ENCODE results near the gene TCAP. TPM values are rescaled to one million over a fixed set of nuclear protein-coding genes. Genes with fewer than 3 reads are reported as not detected.
A peak's percentile ranks its signal among the peaks of the same experiment; 100 is the strongest.

TCAP gene
- total RNA-seq, 1 donor, result 0.36 TPM

- H3K4me1 ChIP-seq (ENCODE audit: insufficient read depth, low read length), result peaks cover 5% of the 10 kb centered on the region
- peak; percentile 98 for DNase-seq (ENCODE audit: insufficient read length, low spot score, missing footprints)
Observed at GRCh38 chr17:39623356-39623950, 41.7 kb upstream of the TCAP start.

GRCh38 chr17:39624313-39624712 lies 40.8 kb upstream of the TCAP start:
- Histone ChIP-seq H2AFZ (ENCODE audit: low read length) (no peak overlapping the region), H3K4me3 (ENCODE audit: insufficient read depth, low read length) (no peak overlapping the region), H3K4me2 (ENCODE audit: insufficient read depth, low read length) (no peak overlapping the region), H3K9me3 (ENCODE audit: low read depth, low read length) (no peaks in the 10 kb centered on the region), H3K4me1 (ENCODE audit: insufficient read depth, low read length) (peaks cover 5% of the 10 kb centered on the region), H3K79me2 (ENCODE audit: insufficient read depth, low read length) (no peaks in the 10 kb centered on the region), H3K36me3 (ENCODE audit: insufficient read depth, low read length) (no peaks in the 10 kb centered on the region), H4K20me1 (ENCODE audit: insufficient read depth, low read length) (peaks cover 4% of the 10 kb centered on the region), H3K27me3 (ENCODE audit: insufficient read depth, low read length) (peaks cover 55% of the 10 kb centered on the region), H3K27ac (ENCODE audit: low read depth, low read length) (no peak overlapping the region)
- no peak for DNase-seq (ENCODE audit: insufficient read length, low spot score, missing footprints)
- no peak for TF ChIP-seq CTCF (IDR thresholded peaks at IDR 0.05; ENCODE audit: extremely low read depth, low read depth, low read length)

More at GRCh38 chr17:39623356-39623950, 41.7 kb upstream of the TCAP start:
- Histone ChIP-seq H3K27me3 (ENCODE audit: insufficient read depth, low read length) (peaks cover 46% of the 10 kb centered on the region), H2AFZ (ENCODE audit: low read length) (no peak overlapping the region), H3K36me3 (ENCODE audit: insufficient read depth, low read length) (no peaks in the 10 kb centered on the region), H3K4me3 (ENCODE audit: insufficient read depth, low read length) (no peak overlapping the region), H3K9me3 (ENCODE audit: low read depth, low read length) (no peaks in the 10 kb centered on the region), H3K4me2 (ENCODE audit: insufficient read depth, low read length) (no peak overlapping the region), H3K79me2 (ENCODE audit: insufficient read depth, low read length) (no peaks in the 10 kb centered on the region), H4K20me1 (ENCODE audit: insufficient read depth, low read length) (peaks cover 4% of the 10 kb centered on the region), H3K27ac (ENCODE audit: low read depth, low read length) (no peak overlapping the region)
- TF ChIP-seq CTCF (IDR thresholded peaks at IDR 0.05; ENCODE audit: extremely low read depth, low read depth, low read length), result peak; percentile 86

GRCh38 chr17:39625198-39625785 lies 39.9 kb upstream of the TCAP start:
- Histone ChIP-seq H3K4me1 (ENCODE audit: insufficient read depth, low read length) (peaks cover 5% of the 10 kb centered on the region), H3K4me2 (ENCODE audit: insufficient read depth, low read length) (no peak overlapping the region), H3K27me3 (ENCODE audit: insufficient read depth, low read length) (peaks cover 64% of the 10 kb centered on the region), H3K9me3 (ENCODE audit: low read depth, low read length) (no peaks in the 10 kb centered on the region), H3K36me3 (ENCODE audit: insufficient read depth, low read length) (no peaks in the 10 kb centered on the region), H2AFZ (ENCODE audit: low read length) (no peak overlapping the region), H4K20me1 (ENCODE audit: insufficient read depth, low read length) (peaks cover 4% of the 10 kb centered on the region), H3K27ac (ENCODE audit: low read depth, low read length) (no peak overlapping the region), H3K79me2 (ENCODE audit: insufficient read depth, low read length) (no peaks in the 10 kb centered on the region), H3K4me3 (ENCODE audit: insufficient read depth, low read length) (no peak overlapping the region)
- DNase-seq (ENCODE audit: insufficient read length, low spot score, missing footprints), result no peak
- no peak for TF ChIP-seq CTCF (IDR thresholded peaks at IDR 0.05; ENCODE audit: extremely low read depth, low read depth, low read length)

- H4K20me1 ChIP-seq (ENCODE audit: insufficient read depth, low read length), result peaks cover 4% of the 10 kb centered on the region
- no peak for DNase-seq (ENCODE audit: insufficient read length, low spot score, missing footprints)
- H3K79me2 ChIP-seq (ENCODE audit: insufficient read depth, low read length), result no peaks in the 10 kb centered on the region
- H3K9me3 ChIP-seq (ENCODE audit: low read depth, low read length), result no peaks in the 10 kb centered on the region
- H3K4me3 ChIP-seq (ENCODE audit: insufficient read depth, low read length), result no peak within 1 kb of the TSS
- peaks cover 5% of the 10 kb centered on the region for H3K4me1 ChIP-seq (ENCODE audit: insufficient read depth, low read length)
- TF ChIP-seq CTCF (IDR thresholded peaks at IDR 0.05; ENCODE audit: extremely low read depth, low read depth, low read length), result no peak
- no peak within 1 kb of the TSS for H3K4me2 ChIP-seq (ENCODE audit: insufficient read depth, low read length)
- H3K27me3 ChIP-seq (ENCODE audit: insufficient read depth, low read length), result peaks cover 69% of the 10 kb centered on the region
- no peak within 1 kb of the TSS for H3K27ac ChIP-seq (ENCODE audit: low read depth, low read length)
- H3K36me3 ChIP-seq (ENCODE audit: insufficient read depth, low read length), result no peaks in the 10 kb centered on the region
- no peak within 1 kb of the TSS for H2AFZ ChIP-seq (ENCODE audit: low read length)
Observed at GRCh38 chr17:39626171-39627046, 38.7 kb upstream of the TCAP start, which contains the start of gene PPP1R1B. Gene PPP1R1B (plus strand): TSS chr17:39626952. CDS start chr17:39627393, 441 bp downstream.
